GM18951 (cell line): ENCODE results near the gene TFRC.
"Not testable (repeated sequence)": the region's sequence is repeated elsewhere in the genome, so short reads cannot be mapped to it uniquely, and the experiment has no call there.

Source experiments
- POLR2A ChIP-seq: IDR thresholded peaks from 4 replicates; pipeline ENCODE4 v1.6.1; 2011; ENCODE audit warnings: mild to moderate bottlenecking; ENCODE audit not compliant: insufficient read length, insufficient read depth; ENCODE audit errors: extremely low read depth
- in situ Hi-C: fragments of 300-500 bp; cut with MboI; formaldehyde crosslinking; loops from one replicate; pipeline ENCODE4 v1.12.0; 2022; ENCODE audit warnings: low sequenced_read_pairs, mixed read lengths, inconsistent platforms; ENCODE audit not compliant: unreplicated experiment

TFRC gene

GRCh38 chr3:196013587-196014487 is 68.1 kb downstream of the TFRC start:
- in situ Hi-C loops, result no loop called here
- TF ChIP-seq POLR2A, result no peak

DNA sequence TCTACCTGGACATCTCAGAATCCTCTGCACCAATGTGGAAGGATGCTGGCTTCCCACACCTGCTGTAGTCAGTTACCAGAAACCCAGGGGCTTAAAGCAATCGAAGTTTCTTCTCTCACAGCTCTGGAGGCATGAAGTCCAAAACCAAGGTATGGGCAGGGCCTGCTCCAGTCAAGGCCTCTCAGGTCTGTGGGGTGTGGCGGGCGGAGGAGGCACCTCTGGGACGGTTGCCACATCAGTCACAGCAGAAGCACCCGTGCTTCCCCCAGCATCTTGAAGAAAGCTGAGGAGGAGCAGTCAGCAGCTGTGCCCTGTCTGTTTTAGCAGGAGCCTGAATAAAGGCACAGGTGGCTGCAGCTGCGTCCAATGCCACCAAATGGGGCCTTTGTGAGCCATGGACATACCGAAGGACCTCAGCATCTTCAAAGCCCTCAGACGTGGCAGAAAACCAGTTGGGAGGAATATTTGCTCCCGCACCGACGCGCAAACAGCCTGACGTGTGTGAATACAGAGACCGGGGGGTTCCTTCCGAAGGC is 68.9 kb downstream of the TFRC start:
- in situ Hi-C loops, result no loop called here
- TF ChIP-seq POLR2A, result no peak

- in situ Hi-C loops, result no loop called here
- no peak for TF ChIP-seq POLR2A
These were observed 69.4 kb downstream of the TFRC start for GRCh38 chr3:196012481-196012880.

- in situ Hi-C loops, result loop anchor here (5.0 kb wide), 1 partner anchor 62 kb away; no protein-coding TSS in a partner anchor
- no peak for TF ChIP-seq POLR2A
These were observed 72.4 kb downstream of the TFRC start for GRCh38 chr3:196009456-196009855.

- in situ Hi-C loops, result loop anchor here (5.0 kb wide), 1 partner anchor 62 kb away; no protein-coding TSS in a partner anchor
- no peak for TF ChIP-seq POLR2A
These were observed 73.0 kb downstream of the TFRC start for GRCh38 chr3:196008929-196009328.

DNA sequence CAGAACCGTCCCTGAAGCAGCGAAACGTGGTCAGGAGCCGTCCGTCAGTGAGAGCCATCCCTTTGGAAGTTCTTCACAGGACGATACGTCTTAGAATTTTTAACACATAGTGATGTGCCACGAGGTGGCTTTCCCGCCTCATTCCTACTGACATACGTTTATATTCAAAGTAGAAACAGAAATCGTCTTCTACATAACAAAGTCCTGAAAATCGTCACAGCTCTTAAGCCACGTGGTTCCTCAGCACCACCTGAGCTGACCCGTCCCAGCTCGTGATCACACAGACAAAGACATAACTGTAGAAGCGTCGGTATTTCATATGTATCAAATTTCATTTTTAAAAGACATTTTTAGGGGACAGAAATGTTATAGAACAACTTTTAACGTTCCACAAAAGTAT is 73.5 kb downstream of the TFRC start:
- in situ Hi-C loops, result loop anchor here (5.0 kb wide), 1 partner anchor 61 kb away; no protein-coding TSS in a partner anchor

GRCh38 chr3:196007744-196008335 is 74.0 kb downstream of the TFRC start:
- TF ChIP-seq POLR2A, result no peak
- in situ Hi-C loops, result loop anchor here (5.0 kb wide), 1 partner anchor 61 kb away; no protein-coding TSS in a partner anchor

More for the DNA sequence above, 73.5 kb downstream of the TFRC start:
- TF ChIP-seq POLR2A, result no peak

GRCh38 chr3:196005338-196005737 is 76.6 kb downstream of the TFRC start:
- in situ Hi-C loops, result loop anchor here (5.0 kb wide), 1 partner anchor 58 kb away; no protein-coding TSS in a partner anchor

GRCh38 chr3:196004359-196005052 is 77.4 kb downstream of the TFRC start:
- in situ Hi-C loops, result loop anchor here (5.0 kb wide), 1 partner anchor 57 kb away; no protein-coding TSS in a partner anchor

- TF ChIP-seq POLR2A, result no peak
- in situ Hi-C loops, result no loop called here
These were observed 78.3 kb downstream of the TFRC start for GRCh38 chr3:196003611-196004010.

- in situ Hi-C loops, result not testable (repeated sequence)
These were observed 79.2 kb downstream of the TFRC start for GRCh38 chr3:196002721-196003120.

DNA sequence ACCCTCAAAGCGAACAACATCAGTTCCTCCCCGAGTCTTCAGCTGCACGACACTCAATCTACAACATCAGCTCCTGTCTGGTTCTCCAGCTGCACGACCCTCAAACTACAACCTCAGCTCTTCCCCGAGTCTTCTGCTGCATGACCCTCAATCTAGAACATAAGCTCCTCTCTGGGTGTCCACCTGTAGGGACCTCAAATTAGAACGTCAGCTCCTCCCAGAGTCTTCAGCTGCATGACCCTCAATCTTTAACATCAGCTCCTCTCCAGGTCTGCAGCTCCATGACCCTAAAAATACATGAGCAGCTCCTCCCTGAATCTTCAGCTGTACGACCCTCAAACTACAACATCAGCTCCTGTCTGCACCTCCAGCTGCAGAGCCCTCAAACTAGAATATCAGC is 80.7 kb downstream of the TFRC start:
- in situ Hi-C loops, result not testable (repeated sequence)

DNA sequence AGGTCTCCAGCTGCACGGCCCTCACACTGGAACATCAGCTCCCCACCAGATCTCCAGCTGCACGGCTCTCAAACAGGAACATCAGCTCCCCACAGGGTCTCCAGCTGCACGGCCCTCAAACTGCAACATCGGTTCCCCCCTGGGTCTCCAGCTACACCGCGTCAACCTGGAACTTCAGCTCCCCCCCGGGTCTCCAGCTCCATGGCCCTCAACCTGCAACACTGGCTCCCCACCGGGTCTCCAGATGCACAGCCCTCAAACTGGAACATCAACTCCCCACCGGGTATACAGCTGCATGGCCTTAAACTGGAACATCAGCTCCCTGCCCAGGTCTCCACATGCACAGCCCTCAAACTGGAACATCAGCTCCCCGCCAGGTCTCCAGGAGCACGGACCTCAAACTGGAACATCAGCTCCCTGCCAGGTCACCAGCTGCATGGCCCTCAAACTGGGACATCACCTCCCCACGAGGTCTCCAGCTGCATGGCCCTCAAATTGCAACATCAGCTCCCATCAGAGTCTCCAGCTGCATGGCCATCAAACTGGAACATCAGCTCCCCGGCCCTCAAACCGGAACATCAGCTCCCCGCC is 81.4 kb downstream of the TFRC start:
- in situ Hi-C loops, result not testable (repeated sequence)
